SU-DHL-6 (cell line): ENCODE results near the gene IFNGR2.

Experiments used
- CTCF ChIP-seq: fragments of 200-600 bp; sonication (generic); IDR thresholded peaks from one replicate; pipeline ENCODE4 v1.5.1; 2017; ENCODE audit warnings: antibody characterized with exemption, mild to moderate bottlenecking, low read length, moderate library complexity; ENCODE audit not compliant: insufficient read depth, poor library complexity, severe bottlenecking
- EZH2phosphoT487 ChIP-seq: fragments of 200-600 bp; sonication (generic), shearing (Covaris generic); conservative IDR thresholded peaks from 2 replicates; pipeline ENCODE4 v1.6.1; 2018; ENCODE audit warnings: mild to moderate bottlenecking, antibody characterized with exemption, low read length, moderate library complexity, mixed read lengths

- TF ChIP-seq CTCF (no peak), EZH2phosphoT487 (no peak)
Observed at GRCh38 chr21:33418691-33419090, 15.5 kb downstream of the IFNGR2 start.
